Mesothelial cell of epicardium (in vitro differentiated cells): ENCODE measurements around the gene SRCIN1. TPM values are rescaled to one million over a fixed set of nuclear protein-coding genes. Genes with fewer than 3 reads are reported as not detected.

Experiments used
- total RNA-seq: library from RNA; stranded (reverse); gene quantifications from 3 replicates; pipeline ENCODE4 v1.2.1, GENCODE V29; 2021

SRCIN1 gene
- total RNA-seq, 1 donor from 2014 or later = 19.4 TPM

Other genes starting within 250 kb of the SRCIN1 start
- gene ARHGAP23, start 177.5 kb downstream of the SRCIN1 start, total RNA-seq = 86.7 to 89.1 TPM (median 87.2 TPM) in 3 replicates
- gene EPOP, start 69.0 kb upstream of the SRCIN1 start, total RNA-seq = 3.7 to 4.0 TPM (median 3.8 TPM) in 3 replicates
- gene MLLT6, start 99.3 kb upstream of the SRCIN1 start, total RNA-seq = 171 to 184 TPM (median 178 TPM) in 3 replicates
- gene CISD3, start 124.4 kb upstream of the SRCIN1 start, total RNA-seq = 4.6 to 5.6 TPM (median 5.1 TPM) in 3 replicates
- 83.3 to 95.8 TPM (median 91.9 TPM) in 3 replicates for gene PCGF2, start 142.4 kb upstream of the SRCIN1 start, total RNA-seq
- gene PSMB3, start 146.8 kb upstream of the SRCIN1 start, total RNA-seq = 107 to 121 TPM (median 115 TPM) in 3 replicates
- gene PIP4K2B, start 193.6 kb upstream of the SRCIN1 start, total RNA-seq = 73.5 to 81.1 TPM (median 76.0 TPM) in 3 replicates
- gene CWC25, start 219.4 kb upstream of the SRCIN1 start, total RNA-seq = 19.5 to 20.9 TPM (median 20.5 TPM) in 3 replicates
- 1,597 to 1,708 TPM (median 1,659 TPM) in 3 replicates for gene RPL23, start 247.8 kb upstream of the SRCIN1 start, total RNA-seq